Thyroid gland (tissue), 4 donors: ENCODE results near the gene NVL. TPM values are rescaled to one million over a fixed set of nuclear protein-coding genes. Genes with fewer than 3 reads are reported as not detected.

Source experiments
- DNase-seq, 2 donors: peaks; one replicate each; pipeline ENCODE4 v3.0.0-alpha.2; 2019
- H3K27ac ChIP-seq, 3 donors: fragments of 200-600 bp; sonication (generic); 1 replicate in 2 of 3; 2 replicates in 1 of 3; pipeline ENCODE4 v1.5.1; 2016 to 2019; ENCODE audit warnings: mild to moderate bottlenecking in 1 of 3, moderate library complexity in 1 of 3
- H3K27me3 ChIP-seq: fragments of 200-600 bp; sonication (generic); one replicate; pipeline ENCODE4 v1.5.1; 2019
- H3K36me3 ChIP-seq, 2 donors: fragments of 200-600 bp; sonication (generic); one replicate each; pipeline ENCODE4 v1.5.1; 2016 to 2019
- H3K4me1 ChIP-seq, 2 donors: fragments of 200-600 bp; sonication (generic); one replicate each; pipeline ENCODE4 v1.5.1; 2017 to 2019
- H3K4me3 ChIP-seq, 3 donors: fragments of 200-600 bp; sonication (generic); replicated peaks in 1 of 3; 1 replicate in 2 of 3; 2 replicates in 1 of 3; pipeline ENCODE4 v1.5.1; 2016; ENCODE audit warnings: mild to moderate bottlenecking in 1 of 3
- H3K9me3 ChIP-seq: fragments of 200-600 bp; sonication (generic); one replicate; pipeline ENCODE4 v1.5.1; 2017
- POLR2A ChIP-seq, 2 donors: fragments of 450-650 bp; IDR thresholded peaks; one replicate each; pipeline ENCODE4 v1.6.1; 2017; ENCODE audit warnings: antibody characterized with exemption in 2 of 2, mild to moderate bottlenecking in 2 of 2, moderate library complexity in 1 of 2
- WGBS, 2 donors: methylation state at CpG; one replicate each; pipeline ENCODE4 v1.1.5; 2017; 5-methylcytosine and 5-hydroxymethylcytosine counted together
- intact Hi-C: fragments of 100-400 bp; cut with DNase I; formaldehyde crosslinking; loops from one replicate; pipeline ENCODE4 v1.15.1; 2023
- total RNA-seq, 4 donors: library from RNA; depleted of rRNA; stranded (reverse); fragments of >200 nt; gene quantifications; one replicate each; pipeline ENCODE4 v1.2.3, GENCODE V29; 2016
- TF ChIP-seq, protein P1 (sequence below), 6 experiments: fragments of 200-600 bp in 3 of 6; fragments of 450-650 bp in 3 of 6; sonication (generic) in 3 of 6; IDR thresholded peaks; one replicate each; pipeline ENCODE4 v1.5.1; 2016 to 2019; ENCODE audit warnings: antibody characterized with exemption in 6 of 6, mild to moderate bottlenecking in 2 of 6, inconsistent platforms in 1 of 6, moderate library complexity in 1 of 6

NVL gene
- total RNA-seq, 4 donors from 2014 or later, result 18.9 to 34.1 (median 26.8) TPM

DNA sequence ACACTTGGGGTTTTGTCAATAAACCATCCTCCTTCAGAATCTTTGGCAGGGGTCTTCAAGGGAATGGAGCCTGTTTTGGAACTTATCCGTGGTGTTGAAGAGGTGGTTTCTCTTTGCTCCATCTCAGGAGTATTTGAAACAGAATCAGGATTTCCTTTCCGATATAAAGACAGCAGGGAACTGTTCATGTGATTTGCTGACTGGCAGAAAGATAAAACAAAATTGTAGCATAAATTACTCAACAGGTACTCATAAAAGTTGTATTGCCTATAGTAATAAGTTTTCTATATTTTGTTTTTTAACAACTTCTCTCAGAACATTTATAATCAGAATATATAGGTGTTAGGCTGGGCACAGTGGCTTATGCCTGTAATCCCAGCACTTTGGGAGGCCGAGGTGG lies 21.9 kb downstream of the NVL start:
- TF ChIP-seq, protein P1, sequence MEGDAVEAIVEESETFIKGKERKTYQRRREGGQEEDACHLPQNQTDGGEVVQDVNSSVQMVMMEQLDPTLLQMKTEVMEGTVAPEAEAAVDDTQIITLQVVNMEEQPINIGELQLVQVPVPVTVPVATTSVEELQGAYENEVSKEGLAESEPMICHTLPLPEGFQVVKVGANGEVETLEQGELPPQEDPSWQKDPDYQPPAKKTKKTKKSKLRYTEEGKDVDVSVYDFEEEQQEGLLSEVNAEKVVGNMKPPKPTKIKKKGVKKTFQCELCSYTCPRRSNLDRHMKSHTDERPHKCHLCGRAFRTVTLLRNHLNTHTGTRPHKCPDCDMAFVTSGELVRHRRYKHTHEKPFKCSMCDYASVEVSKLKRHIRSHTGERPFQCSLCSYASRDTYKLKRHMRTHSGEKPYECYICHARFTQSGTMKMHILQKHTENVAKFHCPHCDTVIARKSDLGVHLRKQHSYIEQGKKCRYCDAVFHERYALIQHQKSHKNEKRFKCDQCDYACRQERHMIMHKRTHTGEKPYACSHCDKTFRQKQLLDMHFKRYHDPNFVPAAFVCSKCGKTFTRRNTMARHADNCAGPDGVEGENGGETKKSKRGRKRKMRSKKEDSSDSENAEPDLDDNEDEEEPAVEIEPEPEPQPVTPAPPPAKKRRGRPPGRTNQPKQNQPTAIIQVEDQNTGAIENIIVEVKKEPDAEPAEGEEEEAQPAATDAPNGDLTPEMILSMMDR (IDR thresholded peaks at IDR 0.05), result no peak
- TF ChIP-seq POLR2A (IDR thresholded peaks at IDR 0.05), result no peak
- intact Hi-C loops, result no loop called here
- Histone ChIP-seq H3K4me3 (no peak overlapping the region), H3K36me3 (peaks cover 27 to 30% of the 10 kb centered on the region in 2 donors), H3K27ac (no peak overlapping the region), H3K9me3 (no peaks in the 10 kb centered on the region), H3K4me1 (no peaks in the 10 kb centered on the region), H3K27me3 (no peaks in the 10 kb centered on the region)
- 98 to 99% methylated on average over 3 of the region's 3 CpGs for WGBS, 2 donors
- no peak for DNase-seq

DNA sequence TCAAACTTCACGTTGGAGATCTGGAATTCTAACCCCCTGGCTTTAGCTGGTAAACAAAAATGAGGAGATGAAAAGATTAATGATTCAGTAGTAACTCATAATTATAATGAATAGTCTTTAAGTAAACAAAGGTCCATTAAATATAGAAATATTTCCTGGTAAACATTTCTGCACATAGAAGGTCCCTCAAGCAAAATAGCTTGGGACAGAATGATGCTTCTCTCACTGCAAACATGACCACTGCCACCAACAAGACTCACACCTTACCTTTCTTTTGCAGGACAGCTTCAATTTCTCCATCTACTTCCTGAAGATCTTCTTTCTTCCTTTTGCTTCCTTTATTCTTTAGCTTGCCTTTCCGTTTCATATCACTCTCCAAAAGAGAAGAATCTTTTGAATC lies 25.2 kb downstream of the NVL start:
- TF ChIP-seq, protein P1 (IDR thresholded peaks at IDR 0.05), result no peak
- TF ChIP-seq POLR2A (IDR thresholded peaks at IDR 0.05), result no peak
- WGBS, 2 donors, result 80 to 90% methylated on average over 2 of the region's 2 CpGs
- Histone ChIP-seq H3K4me1 (no peaks in the 10 kb centered on the region), H3K27me3 (no peaks in the 10 kb centered on the region), H3K4me3 (no peak overlapping the region), H3K36me3 (peaks cover 34 to 47% of the 10 kb centered on the region in 2 donors), H3K27ac (no peak overlapping the region), H3K9me3 (no peaks in the 10 kb centered on the region)
- no peak for DNase-seq
- intact Hi-C loops, result no loop called here

DNA sequence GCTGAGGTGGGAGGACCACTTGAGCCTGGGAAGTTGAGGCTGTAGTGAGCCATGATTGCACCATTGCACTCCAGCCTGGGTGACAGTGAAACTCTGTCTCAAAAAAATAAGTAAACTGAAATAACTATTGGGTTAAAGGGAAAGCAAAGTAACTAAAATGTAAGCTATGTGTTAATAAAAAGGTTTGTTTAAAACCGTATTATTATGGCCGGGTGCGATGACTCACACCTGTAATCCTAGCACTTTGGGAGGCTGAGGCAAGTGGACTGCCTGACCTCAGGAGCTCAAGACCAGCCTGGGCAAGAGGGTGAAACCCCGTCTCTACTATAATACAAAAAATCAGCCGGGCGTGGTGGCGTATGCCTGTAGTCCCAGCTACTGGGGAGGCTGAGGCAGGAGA lies 27.0 kb downstream of the NVL start:
- 98% methylated on average over 7 of the region's 7 CpGs for WGBS, 2 donors
- Histone ChIP-seq H3K36me3 (peaks cover 39 to 51% of the 10 kb centered on the region in 2 donors), H3K27me3 (no peaks in the 10 kb centered on the region), H3K4me1 (no peaks in the 10 kb centered on the region), H3K27ac (no peak overlapping the region), H3K9me3 (no peaks in the 10 kb centered on the region), H3K4me3 (no peak overlapping the region)
- intact Hi-C loops, result no loop called here
- TF ChIP-seq, protein P1 (IDR thresholded peaks at IDR 0.05), result no peak
- no peak for TF ChIP-seq POLR2A (IDR thresholded peaks at IDR 0.05)
- no peak for DNase-seq

DNA sequence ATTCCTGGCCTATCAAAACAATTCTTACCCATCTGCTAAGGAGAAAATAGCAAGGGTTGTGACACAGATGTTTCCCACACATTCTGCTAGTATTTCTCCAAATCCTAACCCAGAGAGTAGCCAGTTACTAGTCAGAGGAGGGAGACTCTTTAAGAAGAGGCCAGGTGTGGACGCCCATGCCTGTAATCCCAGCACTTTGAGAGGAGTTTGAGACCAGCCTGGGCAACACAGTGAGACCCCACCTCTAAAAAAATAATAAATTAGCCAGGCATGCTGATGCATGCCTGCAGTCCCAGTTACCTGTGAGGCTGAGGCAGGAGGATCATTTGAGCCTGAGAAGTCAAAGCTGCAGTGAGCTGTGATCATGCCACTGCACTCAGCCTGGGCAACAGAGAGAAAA lies 28.6 kb downstream of the NVL start:
- Histone ChIP-seq H3K9me3 (no peaks in the 10 kb centered on the region), H3K36me3 (peaks cover 34 to 41% of the 10 kb centered on the region in 2 donors), H3K27ac (no peak overlapping the region), H3K4me3 (no peak overlapping the region), H3K4me1 (no peaks in the 10 kb centered on the region), H3K27me3 (no peaks in the 10 kb centered on the region)
- no peak for TF ChIP-seq POLR2A (IDR thresholded peaks at IDR 0.05)
- TF ChIP-seq, protein P1 (IDR thresholded peaks at IDR 0.05), result no peak
- intact Hi-C loops, result no loop called here
- DNase-seq, result no peak
- WGBS, 2 donors, result 92 to 100% methylated on average over 1 of the region's 1 CpG

DNA sequence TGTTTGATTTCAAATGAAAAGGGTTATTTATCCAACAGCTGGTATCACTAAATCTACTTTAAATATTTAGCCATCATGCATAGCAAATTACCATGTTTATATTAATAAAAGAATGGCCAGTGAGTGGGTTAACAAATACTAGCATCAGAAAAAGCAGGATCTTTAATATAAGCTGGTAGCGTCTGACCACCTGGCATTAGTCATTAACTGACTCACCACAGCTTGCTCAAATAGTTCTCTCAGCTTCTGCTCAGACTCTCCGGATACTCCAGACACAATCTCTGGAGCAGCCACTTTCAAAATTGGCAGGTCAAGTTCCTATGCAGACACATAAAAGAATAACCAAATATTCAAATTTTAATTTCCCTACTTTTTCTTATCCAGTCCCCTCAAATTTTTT lies 29.6 kb downstream of the NVL start:
- no peak overlapping the region for H3K27ac ChIP-seq
- no peaks in the 10 kb centered on the region for H3K4me1 ChIP-seq
- 81 to 83% methylated on average over 2 of the region's 2 CpGs for WGBS, 2 donors
- TF ChIP-seq POLR2A (IDR thresholded peaks at IDR 0.05), result no peak
- TF ChIP-seq, protein P1 (IDR thresholded peaks at IDR 0.05), result no peak
- no peaks in the 10 kb centered on the region for H3K27me3 ChIP-seq
- H3K4me3 ChIP-seq, result no peak overlapping the region
- H3K9me3 ChIP-seq, result no peaks in the 10 kb centered on the region
- peaks cover 33 to 46% of the 10 kb centered on the region in 2 donors for H3K36me3 ChIP-seq
- DNase-seq, result no peak
- intact Hi-C loops, result no loop called here
